ENCODE measurements around the gene RAVER2.
"Not testable (repeated sequence)": the region's sequence is repeated elsewhere in the genome, so short reads cannot be mapped to it uniquely, and the experiment has no call there.

Gene RAVER2

GRCh38 chr1:64733581-64734286, 11.1 kb upstream of the RAVER2 start:
- TF ChIP-seq ZNF274 (IDR thresholded peaks at IDR 0.05; ENCODE audit: low read depth, low read length) (no peak), YY1 (IDR thresholded peaks at IDR 0.05; ENCODE audit: insufficient read depth, insufficient read length) (no peak), SUZ12 (IDR thresholded peaks at IDR 0.05; ENCODE audit: extremely low read depth, insufficient read depth, insufficient read length) (no peak)
- no peak overlapping the region for H3K4me3 ChIP-seq (ENCODE audit: insufficient read length, low read depth)
- no peak for DNase-seq (ENCODE audit: low read depth, low spot score)
- no peaks in the 10 kb centered on the region for H3K36me3 ChIP-seq (ENCODE audit: insufficient read depth, insufficient read length, low read length)
- H3K27me3 ChIP-seq (ENCODE audit: insufficient read depth, insufficient read length), result peaks cover 3% of the 10 kb centered on the region
- no peaks in the 10 kb centered on the region; the same call in 1 of the 2 replicates for H3K9me3 ChIP-seq (ENCODE audit: insufficient read depth, low read length)
- no peaks in the 10 kb centered on the region for H3K4me1 ChIP-seq (ENCODE audit: insufficient read depth, insufficient read length)
- no peak overlapping the region for H3K9ac ChIP-seq (ENCODE audit: insufficient read length, low read depth)

- TF ChIP-seq ZNF274 (IDR thresholded peaks at IDR 0.05; ENCODE audit: low read depth, low read length), result no peak
- no peak for TF ChIP-seq YY1 (IDR thresholded peaks at IDR 0.05; ENCODE audit: insufficient read depth, insufficient read length)
- TF ChIP-seq SUZ12 (IDR thresholded peaks at IDR 0.05; ENCODE audit: extremely low read depth, insufficient read depth, insufficient read length), result no peak
- Histone ChIP-seq H3K36me3 (ENCODE audit: insufficient read depth, insufficient read length, low read length) (no peaks in the 10 kb centered on the region), H3K4me1 (ENCODE audit: insufficient read depth, insufficient read length) (no peaks in the 10 kb centered on the region), H3K4me3 (ENCODE audit: insufficient read length, low read depth) (no peak overlapping the region), H3K27me3 (ENCODE audit: insufficient read depth, insufficient read length) (peaks cover 3% of the 10 kb centered on the region), H3K9me3 (ENCODE audit: insufficient read depth, low read length) (no peaks in the 10 kb centered on the region; the same call in 1 of the 2 replicates), H3K9ac (ENCODE audit: insufficient read length, low read depth) (no peak overlapping the region)
- DNase-seq (ENCODE audit: low read depth, low spot score), result no peak
These were observed 10.6 kb upstream of the RAVER2 start for GRCh38 chr1:64734287-64734652.

GRCh38 chr1:64740687-64741086, 4.2 kb upstream of the RAVER2 start:
- not testable (repeated sequence) for DNase-seq (ENCODE audit: low read depth, low spot score); H3K36me3 ChIP-seq (ENCODE audit: insufficient read depth, insufficient read length, low read length); H3K4me1 ChIP-seq (ENCODE audit: insufficient read depth, insufficient read length); H3K9me3 ChIP-seq (ENCODE audit: insufficient read depth, low read length); H3K4me3 ChIP-seq (ENCODE audit: insufficient read length, low read depth); H3K9ac ChIP-seq (ENCODE audit: insufficient read length, low read depth); H3K27me3 ChIP-seq (ENCODE audit: insufficient read depth, insufficient read length)

- Histone ChIP-seq H3K36me3 (ENCODE audit: insufficient read depth, insufficient read length, low read length) (no peaks in the 10 kb centered on the region), H3K9me3 (ENCODE audit: insufficient read depth, low read length) (no peaks in the 10 kb centered on the region), H3K27me3 (ENCODE audit: insufficient read depth, insufficient read length) (peaks cover 3% of the 10 kb centered on the region), H3K4me1 (ENCODE audit: insufficient read depth, insufficient read length) (no peaks in the 10 kb centered on the region), H3K9ac (ENCODE audit: insufficient read length, low read depth) (peak overlapping the region; percentile 87), H3K4me3 (ENCODE audit: insufficient read length, low read depth) (peak overlapping the region; percentile 85)
- TF ChIP-seq SUZ12 (IDR thresholded peaks at IDR 0.05; ENCODE audit: extremely low read depth, insufficient read depth, insufficient read length) (no peak), ZNF274 (IDR thresholded peaks at IDR 0.05; ENCODE audit: low read depth, low read length) (no peak)
- no peak for DNase-seq (ENCODE audit: low read depth, low spot score)
These were observed 852 bp upstream of the RAVER2 start for GRCh38 chr1:64743954-64744491.

- peaks cover 3% of the 10 kb centered on the region for H3K27me3 ChIP-seq (ENCODE audit: insufficient read depth, insufficient read length)
These were observed 508 bp downstream of the RAVER2 start for GRCh38 chr1:64745181-64745985.

GRCh38 chr1:64745986-64746940, 1.4 kb downstream of the RAVER2 start:
- Histone ChIP-seq H3K36me3 (ENCODE audit: insufficient read depth, insufficient read length, low read length) (no peaks in the 10 kb centered on the region), H3K9me3 (ENCODE audit: insufficient read depth, low read length) (no peaks in the 10 kb centered on the region), H3K4me1 (ENCODE audit: insufficient read depth, insufficient read length) (no peaks in the 10 kb centered on the region), H3K4me3 (ENCODE audit: insufficient read length, low read depth) (peak overlapping the region; percentile 85), H3K9ac (ENCODE audit: insufficient read length, low read depth) (peak overlapping the region; percentile 94), H3K27me3 (ENCODE audit: insufficient read depth, insufficient read length) (peaks cover 3% of the 10 kb centered on the region)
- no peak for DNase-seq (ENCODE audit: low read depth, low spot score)
- no peak for TF ChIP-seq YY1 (IDR thresholded peaks at IDR 0.05; ENCODE audit: insufficient read depth, insufficient read length)
- TF ChIP-seq ZNF274 (IDR thresholded peaks at IDR 0.05; ENCODE audit: low read depth, low read length), result no peak
- TF ChIP-seq SUZ12 (IDR thresholded peaks at IDR 0.05; ENCODE audit: extremely low read depth, insufficient read depth, insufficient read length), result no peak

More at GRCh38 chr1:64745181-64745985, 508 bp downstream of the RAVER2 start:
- Histone ChIP-seq H3K9me3 (ENCODE audit: insufficient read depth, low read length) (no peaks in the 10 kb centered on the region), H3K36me3 (ENCODE audit: insufficient read depth, insufficient read length, low read length) (no peaks in the 10 kb centered on the region), H3K4me3 (ENCODE audit: insufficient read length, low read depth) (peak overlapping the region; percentile 85), H3K4me1 (ENCODE audit: insufficient read depth, insufficient read length) (no peaks in the 10 kb centered on the region), H3K9ac (ENCODE audit: insufficient read length, low read depth) (peak overlapping the region; percentile 94)
- TF ChIP-seq ZNF274 (IDR thresholded peaks at IDR 0.05; ENCODE audit: low read depth, low read length), result no peak
- no peak for TF ChIP-seq YY1 (IDR thresholded peaks at IDR 0.05; ENCODE audit: insufficient read depth, insufficient read length)
- TF ChIP-seq SUZ12 (IDR thresholded peaks at IDR 0.05; ENCODE audit: extremely low read depth, insufficient read depth, insufficient read length), result no peak
- no peak for DNase-seq (ENCODE audit: low read depth, low spot score)
